GM18499 (cell line): Measurements from ENCODE around the gene SACM1L.
"Not testable (repeated sequence)": the region's sequence is repeated elsewhere in the genome, so short reads cannot be mapped to it uniquely, and the experiment has no call there.

Source experiments
- ATAC-seq: cut with Tn5 transposase; IDR thresholded peaks from one replicate; pipeline ENCODE4 v1.9.1; 2021; ENCODE audit warnings: moderate number of reproducible peaks; ENCODE audit not compliant: insufficient read depth, unreplicated experiment

Gene SACM1L

DNA sequence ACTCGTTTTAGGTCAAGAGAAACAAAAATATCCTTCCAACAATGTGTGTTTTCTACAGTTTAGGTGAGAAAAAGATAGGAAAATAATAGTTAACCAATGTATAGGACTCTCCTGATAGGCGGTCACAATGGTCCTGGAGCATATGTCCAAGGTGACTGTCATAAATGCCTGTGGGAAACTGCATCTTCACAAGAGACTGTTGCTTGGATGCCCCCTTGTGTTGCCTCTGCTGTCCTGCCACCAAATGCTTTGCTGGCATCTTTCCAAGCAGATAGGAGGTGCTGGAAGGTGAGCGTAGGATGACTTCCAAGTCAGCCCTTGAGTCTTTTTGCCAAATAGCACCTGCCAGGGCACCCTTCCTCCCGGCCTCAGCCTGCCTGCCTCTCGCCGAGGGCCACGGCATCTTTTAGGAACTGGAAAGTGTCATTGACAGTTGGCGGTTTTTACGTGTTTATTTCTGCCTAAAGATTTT lies 24.1 kb upstream of the SACM1L start:
- ATAC-seq = no peak

DNA sequence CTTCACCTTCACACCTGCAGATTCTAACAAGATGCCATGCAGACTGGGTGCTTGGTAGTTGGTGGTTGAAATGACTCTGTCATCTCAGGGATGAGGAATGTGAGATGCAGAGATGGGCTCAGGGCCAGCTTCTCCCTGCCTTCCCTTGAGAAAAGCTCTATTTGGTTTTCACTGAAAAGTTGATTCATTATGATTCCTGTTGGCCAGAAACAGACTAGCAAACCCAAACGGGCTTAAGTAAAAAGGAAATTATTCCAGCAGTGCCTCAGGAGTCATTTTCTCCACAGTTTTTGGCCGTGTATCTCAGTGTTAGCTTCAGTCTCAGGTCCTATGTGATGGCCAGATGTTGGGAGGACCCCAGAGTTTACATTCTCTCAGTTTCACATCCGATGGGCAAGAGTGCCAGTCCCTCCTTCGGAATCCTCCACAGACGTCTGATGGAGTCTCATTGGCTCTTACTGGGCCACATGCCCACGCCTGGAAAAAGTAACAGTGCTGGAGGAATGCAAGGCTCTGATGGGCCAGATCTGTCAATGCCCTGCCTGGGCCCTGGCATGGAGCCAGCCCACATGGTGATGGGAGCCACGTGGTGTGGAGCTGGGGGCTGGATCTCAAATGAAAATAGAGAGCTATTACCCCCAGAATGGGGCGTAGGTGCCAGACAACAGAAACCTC lies 22.3 kb upstream of the SACM1L start:
- ATAC-seq = no peak

DNA sequence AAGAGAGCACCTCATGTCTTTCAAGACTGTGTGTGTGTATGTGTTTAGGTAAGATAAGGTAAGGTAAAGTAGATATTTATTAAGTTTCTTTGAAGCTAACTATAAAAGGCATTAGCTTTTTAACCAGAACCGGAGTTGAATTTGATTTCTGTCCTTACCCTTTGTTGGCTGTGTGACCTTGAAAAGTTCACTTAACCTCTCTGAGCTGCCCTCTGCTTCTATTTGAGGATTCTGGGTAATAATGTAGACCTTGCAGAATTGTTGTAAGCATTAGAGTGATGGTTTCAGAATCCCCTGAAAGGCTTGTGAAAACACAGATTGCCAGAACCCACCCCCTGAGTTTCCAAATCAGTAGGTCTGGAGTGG lies 21.6 kb upstream of the SACM1L start:
- no peak for ATAC-seq

DNA sequence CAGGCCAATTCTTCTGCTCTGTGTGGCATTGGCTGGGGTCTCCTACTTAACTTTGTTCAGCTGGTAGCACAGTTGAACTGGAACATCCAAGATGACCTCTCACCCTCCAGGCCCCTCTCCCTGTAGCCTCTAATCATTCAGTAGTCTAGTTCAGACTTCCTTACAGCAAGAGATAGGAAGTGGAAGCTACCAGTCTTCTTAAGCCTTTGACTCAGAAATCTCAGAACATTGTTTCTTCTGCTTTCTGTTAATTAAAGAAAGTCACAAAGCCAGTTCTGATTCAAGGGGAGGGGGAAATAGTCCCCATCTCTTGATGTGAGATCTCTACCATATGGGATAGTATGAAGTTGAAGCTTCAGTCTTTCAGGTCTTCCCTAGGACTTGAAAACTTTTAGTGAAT lies 18.8 kb upstream of the SACM1L start:
- no peak for ATAC-seq

DNA sequence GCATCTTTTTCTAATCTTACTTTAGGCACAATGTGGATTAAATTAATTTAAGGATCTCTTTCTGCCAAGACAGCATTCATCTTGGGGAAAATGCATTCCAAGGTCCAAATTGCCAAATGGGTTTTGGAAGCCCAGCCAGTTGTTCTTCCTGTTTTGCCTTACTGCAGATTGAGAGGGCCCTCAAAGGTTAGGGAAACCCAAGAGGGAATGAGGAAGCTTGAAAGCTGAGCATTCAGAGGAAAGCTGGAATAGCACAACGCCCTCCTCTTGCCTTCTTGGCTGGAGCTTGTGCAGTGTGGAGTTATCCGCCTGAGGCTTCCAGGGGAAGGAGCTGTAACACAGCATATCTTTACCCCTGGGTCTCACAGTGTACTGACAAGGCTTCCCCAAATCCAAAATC lies 18.2 kb upstream of the SACM1L start:
- no peak for ATAC-seq

DNA sequence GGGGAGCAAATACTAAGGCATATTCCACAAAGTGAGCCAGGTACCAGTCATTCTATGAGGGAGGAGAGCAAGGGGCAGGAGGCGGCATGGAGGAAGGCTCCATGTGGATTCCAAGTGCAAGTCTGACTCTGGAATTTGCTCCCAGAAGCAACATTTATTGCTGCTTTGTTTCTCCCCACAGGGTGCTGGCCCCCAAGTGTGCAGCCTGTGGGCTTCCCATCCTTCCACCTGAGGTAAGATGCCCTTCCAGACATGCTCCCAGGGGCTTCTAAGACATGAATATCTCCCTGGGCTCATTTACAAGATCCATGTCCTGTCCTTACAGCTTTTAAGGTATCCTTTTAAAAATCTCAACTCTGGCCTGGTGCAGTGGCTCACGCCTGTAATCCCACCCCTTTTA lies 15.9 kb upstream of the SACM1L start:
- no peak for ATAC-seq

DNA sequence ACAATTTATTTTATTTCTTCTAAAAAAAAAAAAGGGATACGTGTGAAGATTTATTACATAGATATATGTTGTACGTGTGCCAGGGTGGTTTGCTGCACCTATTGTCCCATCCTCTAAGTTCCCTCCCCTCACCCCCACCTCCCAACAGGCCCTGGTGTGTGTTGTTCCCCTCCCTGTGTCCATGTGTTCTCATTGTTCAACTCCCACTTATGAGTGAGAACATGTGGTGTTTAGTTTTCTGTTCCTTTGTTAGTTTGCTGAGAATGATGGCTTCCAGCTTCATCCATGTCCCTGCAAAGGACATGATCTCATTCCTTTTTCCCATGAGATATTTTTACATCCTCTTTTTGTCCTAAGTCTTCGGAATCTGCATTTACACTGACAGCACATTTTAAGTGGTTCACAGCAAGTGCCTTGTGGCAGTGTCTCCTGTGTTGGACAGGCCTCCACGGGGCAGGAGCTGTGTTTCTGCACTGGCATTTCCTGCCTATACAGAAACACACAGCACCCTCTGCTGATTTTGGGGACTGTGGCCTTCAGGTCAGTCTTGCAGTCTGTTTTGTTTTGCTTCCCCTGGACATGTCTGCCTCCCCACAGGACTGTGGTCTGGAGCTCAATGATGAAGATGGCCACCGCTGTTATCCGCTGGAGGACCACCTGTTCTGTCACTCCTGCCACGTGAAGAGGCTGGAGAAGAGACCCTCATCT lies 12.7 kb upstream of the SACM1L start:
- no peak for ATAC-seq

DNA sequence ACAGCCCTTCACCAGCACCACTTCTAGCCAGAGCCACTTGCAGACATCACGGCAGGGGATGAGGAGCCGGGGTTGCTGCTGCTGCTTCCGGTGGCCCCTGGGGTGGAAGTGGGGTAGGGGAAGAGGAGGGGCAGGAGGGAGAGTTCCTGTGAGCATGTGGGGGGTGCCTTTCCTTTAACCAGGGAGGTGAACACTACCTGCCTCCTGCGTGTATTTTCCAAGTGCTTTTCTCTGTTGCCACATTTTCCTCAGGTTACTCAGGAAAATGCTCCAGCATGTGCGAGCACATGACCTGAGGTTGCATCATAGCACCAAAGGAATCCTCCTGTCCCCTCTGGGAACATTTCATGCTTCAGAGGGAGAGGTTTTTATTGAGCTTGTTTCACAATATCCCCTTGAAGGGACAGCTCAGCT lies 12.2 kb upstream of the SACM1L start:
- no peak for ATAC-seq

DNA sequence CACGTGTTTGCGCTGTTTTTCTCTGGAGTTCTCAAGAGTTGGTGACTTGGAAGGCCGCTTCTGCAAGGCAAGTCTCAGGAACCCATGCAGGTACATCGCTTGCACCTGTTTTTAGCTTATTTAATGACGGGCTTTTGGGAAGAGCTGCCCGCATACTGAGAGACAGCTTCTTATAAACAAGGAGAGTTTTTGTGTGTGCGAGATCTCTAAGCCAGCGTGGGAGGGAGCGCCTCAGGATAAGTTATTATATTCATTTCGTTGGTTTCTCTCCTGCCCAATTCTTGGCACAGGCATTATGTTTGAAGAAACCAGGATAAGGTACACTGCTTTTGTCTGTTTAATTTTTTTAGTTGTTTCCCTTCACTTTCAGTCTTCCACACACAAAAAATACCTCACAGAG lies 11.4 kb upstream of the SACM1L start:
- no peak for ATAC-seq

DNA sequence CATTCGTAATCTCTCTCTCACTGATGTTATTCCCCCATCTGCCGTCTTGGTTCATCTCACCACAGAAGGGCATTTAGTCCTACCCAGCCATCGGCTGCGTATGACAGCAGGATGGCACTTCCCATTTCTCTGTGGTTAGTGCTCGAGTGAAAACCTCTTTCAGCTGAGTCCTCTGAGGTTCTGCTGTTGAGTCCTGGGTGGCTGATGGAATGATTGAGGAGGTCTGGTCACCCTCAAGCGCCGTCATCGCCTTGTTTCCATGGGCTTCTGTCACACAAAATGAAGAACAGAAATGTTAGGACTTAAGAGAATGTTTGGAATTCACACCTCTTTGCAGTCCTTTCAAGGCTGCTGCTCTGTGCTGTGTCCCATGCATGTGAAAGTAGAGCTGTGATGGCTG lies 9.4 kb upstream of the SACM1L start:
- ATAC-seq = no peak

DNA sequence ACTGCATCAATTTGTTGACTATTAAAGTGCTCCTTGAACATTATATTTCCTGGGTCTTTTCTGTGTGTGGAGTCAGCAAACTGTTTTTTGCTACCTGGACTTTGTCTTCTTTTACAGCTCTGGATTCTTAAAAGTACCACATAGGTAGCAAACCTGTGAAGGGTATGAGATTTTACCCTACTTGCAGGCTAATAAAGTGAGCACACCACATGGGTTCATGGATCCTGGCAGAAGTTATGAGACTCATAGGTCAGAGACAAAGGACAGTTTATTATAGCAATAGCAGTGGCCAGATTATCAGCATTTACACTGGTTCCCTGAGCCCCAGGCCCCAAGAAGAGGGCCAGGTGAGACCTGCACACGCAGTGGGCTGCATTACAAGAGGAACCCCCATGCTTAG lies 8.0 kb upstream of the SACM1L start:
- ATAC-seq = no peak

DNA sequence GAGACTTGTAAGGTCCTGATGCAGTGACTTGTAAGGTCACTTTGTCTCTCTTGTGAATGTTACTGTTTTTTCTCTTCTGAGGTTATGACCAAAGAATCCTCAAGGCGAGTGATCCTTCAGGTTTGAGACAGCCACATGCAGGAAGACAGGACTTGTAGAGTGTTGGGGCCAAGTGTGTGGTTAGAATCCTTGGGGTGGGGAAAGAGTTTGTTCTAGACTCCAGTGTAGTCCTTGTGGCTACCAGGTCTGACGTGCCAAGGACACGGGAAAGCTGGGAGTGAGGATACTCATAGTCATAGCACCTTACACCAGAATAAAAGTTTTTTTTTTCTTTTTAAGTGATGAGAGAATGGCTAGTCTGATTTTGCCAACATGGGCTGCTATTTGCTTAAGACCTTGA lies 7.3 kb upstream of the SACM1L start:
- ATAC-seq = no peak

DNA sequence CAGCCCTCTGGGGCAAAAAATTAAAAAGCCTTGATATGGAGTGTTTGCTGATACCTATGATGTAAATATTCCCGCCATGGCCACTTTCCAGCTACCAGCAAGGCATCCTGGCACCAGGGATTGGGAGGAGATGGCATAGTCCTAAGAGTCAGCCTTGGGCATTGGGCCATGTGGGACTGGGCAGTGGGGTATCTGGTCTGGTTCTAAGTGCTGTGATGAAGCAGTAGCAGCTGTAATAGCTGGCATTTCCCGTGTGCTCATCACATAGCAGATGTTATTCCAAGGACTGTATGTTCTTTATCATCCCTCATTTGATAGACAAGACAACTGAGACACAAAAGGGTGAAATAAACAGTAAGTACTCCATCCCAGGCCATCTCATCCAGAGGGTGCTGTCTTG lies 6.9 kb upstream of the SACM1L start:
- ATAC-seq = no peak

DNA sequence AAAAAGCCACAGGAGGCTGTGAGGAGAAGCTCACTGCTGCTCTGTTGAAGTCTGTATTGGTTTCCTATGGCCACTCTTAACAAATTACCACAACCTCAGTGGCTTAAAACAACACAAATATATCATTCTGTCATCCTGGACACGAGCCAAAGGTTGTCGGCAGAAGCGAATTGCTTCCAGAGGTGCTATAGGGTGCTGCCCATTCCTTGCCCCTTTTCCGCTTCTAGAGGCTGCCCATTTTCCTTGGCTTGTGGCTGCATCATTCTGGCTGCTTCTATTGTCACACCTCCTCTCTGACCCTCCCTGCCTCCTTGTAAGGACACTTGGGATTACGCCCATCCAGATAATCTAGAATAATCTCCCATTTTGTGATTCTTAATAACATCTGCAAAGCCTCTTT lies 6.4 kb upstream of the SACM1L start:
- ATAC-seq = no peak

DNA sequence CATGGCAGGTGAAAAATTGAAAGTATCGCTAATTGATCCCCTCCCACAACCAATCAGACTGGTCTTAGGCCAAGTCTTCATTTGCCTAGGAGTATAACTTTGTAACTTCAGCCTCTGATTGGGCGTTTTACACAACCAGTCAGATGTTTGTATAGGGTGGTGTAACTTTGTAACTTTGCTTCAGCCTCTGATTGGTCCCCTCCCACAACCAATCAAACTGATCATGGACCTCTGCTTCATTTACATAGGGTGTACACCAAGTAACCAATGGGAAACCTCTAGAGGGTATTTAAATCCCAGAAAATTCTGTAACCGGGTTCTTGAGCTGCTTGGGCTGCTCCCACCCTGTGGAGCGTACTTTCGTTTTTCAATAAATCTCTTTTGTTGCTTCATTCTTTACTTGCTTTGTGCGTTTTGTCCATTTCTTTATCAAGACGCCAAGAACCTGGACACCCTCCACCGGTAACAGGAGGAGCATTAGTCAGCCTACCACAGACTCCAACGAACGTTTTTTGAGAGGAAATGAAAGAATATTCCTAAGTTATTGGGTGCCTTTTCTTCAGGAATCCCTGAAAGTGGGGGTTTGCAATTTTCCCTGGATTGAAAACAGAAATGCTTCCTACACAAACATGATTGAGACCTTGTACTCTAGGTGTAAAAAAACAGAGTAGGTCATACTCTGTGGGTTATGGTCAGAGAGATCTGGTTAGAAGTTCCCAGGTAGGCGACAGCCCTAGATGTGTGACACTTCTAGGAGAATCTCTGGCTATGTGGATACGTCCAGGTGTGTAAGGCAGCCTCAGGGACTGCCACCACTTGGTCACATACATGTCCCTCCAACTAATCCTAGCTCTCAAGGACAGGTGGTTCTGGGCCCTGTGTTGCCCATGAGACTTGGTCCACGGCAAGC lies 5.5 kb upstream of the SACM1L start:
- ATAC-seq = no peak

DNA sequence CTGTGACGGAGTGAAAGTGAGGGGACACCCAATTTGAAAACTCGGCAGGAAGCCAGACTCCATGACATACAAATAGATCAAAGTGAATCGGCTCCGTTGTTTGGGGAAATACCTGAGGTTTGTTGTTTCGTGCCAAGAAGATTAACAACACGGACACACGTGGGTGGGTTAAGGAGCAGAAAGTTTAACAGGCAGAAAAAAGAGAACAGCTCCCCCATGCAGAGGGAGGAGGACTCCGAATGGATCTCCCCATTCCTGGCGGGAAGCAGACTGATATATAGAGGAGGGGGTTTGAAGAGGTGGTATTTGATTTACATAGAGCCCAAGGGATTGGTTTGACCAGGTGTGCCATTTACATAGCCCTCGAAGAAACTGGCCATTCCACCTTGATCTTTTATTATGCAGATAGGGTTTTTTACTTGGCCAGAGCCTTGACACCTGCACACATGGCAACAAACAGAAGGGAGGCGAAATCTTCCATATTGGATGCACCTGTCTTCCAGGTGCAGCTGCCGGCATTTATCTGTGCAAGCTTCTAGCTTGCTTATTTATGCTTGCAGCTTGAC lies 4.8 kb upstream of the SACM1L start:
- no peak for ATAC-seq

DNA sequence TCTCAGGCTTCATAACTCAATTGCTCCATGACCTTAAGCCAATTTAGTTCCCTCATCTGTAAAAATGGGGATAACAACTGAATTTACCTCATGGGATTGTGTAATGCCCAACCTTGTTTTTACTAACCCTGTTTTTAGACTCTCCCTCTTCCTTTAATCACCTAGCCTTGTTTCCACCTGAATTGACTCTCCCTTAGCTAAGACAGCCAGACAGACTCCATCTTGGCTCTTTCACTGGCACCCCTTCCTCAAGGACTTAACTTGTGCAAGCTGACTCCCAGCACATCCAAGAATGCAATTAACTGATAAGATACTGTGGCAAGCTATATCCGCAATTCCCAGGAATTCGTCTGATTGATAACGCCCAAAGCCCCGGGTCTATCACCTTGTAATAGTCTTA lies 3.5 kb upstream of the SACM1L start:
- ATAC-seq = not testable (repeated sequence)

DNA sequence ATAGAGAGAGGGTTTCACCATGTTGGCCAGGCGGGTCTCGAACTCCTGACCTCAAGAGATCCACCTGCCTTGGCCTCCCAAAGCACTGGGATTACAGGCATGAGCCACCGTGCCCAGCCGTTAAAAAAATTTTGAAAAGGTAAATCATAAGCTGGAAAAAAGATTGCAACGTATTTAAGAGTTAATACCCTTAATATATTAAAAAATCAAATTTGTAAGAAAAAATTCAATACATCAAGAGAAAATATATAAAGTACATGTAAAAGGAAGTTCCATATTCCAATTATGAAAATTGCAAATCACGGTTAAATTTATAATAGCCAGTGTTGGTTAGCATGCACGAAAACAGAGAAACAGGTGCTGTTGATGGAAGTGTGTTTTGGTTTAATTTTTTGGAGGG lies 2.3 kb upstream of the SACM1L start:
- no peak for ATAC-seq

DNA sequence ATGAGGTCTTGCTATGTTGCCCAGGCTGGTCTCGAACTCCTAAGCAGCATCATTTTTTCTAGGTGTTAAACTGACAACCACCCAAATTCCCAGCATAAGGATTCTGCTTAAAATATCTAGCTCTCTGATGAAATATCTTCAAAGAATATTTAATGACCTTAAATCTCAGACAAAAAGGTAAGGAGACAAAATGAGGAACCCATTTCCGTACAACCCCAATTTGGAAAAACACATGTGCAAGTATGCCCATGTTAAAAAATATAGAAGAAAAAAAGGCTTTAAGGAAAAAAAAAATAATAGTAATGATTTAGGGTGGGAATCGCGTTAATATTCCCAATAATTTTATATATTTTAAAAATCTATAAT lies 1.4 kb upstream of the SACM1L start:
- no peak for ATAC-seq

DNA sequence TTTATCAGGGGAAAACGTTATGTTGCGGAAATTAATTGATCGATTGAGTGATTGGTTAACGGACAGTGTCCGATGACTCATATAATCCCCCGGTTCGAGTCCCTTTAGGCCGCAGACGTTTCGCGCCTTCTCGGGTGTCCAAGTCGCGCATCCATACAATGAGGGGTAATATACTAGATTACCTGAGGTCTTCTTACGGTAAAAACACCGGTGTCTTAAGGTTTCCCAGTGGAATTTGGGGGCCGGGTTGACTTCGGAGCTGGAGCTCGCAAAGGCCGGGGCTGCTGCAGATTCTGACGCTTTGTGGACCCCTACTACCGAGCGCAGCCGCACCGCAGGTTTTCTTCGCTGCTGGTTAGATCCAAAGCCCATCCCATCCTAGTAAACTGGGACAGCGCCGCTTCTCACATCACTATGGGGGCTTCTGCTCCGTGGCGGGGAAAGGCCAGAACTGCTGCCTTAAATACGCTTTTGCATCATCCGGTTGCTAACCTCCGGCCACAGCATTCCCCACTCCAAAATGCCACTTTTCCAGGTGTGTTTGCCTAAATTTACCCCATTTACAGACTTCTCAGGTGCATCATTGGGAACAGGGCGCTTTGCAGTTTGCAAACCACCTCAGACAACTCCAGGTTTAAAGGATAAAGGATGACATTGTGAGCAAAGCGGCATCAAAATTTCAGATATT lies 858 bp upstream of the SACM1L start:
- ATAC-seq = no peak
